Measurements from ENCODE around the gene PCID2. TPM values are rescaled to one million over a fixed set of nuclear protein-coding genes. Genes with fewer than 3 reads are reported as not detected.

PCID2 gene
- total RNA-seq, result 69.3 and 77.4 TPM in 2 replicates

GRCh38 chr13:113208421-113209335 lies at the start of gene PCID2:
TSS of gene PCID2 (minus strand) at chr13:113208669. CDS start at chr13:113208634, 35 bp downstream.

GRCh38 chr13:113209336-113209758 lies 878 bp upstream of the PCID2 start, which contains the start of gene CUL4A:
TSS of gene CUL4A (plus strand) at chr13:113209613. CDS start at chr13:113209628, 15 bp downstream.

GRCh38 chr13:113157929-113158747 lies 50.3 kb downstream of the PCID2 start, which contains the start of gene PROZ:
TSS of gene PROZ (plus strand) at chr13:113158648. CDS start at chr13:113158661, 13 bp downstream.

Other genes with a start within 250 kb of the PCID2 start
- gene MCF2L, start 239.5 kb downstream of the PCID2 start, total RNA-seq, result 0.13 and 0.36 TPM in 2 replicates
- 0.13 TPM in 1 of 2 replicates, not detected in the other for gene F7, start 102.9 kb downstream of the PCID2 start, total RNA-seq
- gene F10, start 85.9 kb downstream of the PCID2 start, total RNA-seq, result 11.8 and 25.5 TPM in 2 replicates
- not detected in 2 replicates for gene PROZ, start 50.0 kb downstream of the PCID2 start, total RNA-seq
- gene CUL4A, start 944 bp upstream of the PCID2 start, total RNA-seq, result 116 and 140 TPM in 2 replicates
- gene LAMP1, start 88.6 kb upstream of the PCID2 start, total RNA-seq, result 315 and 328 TPM in 2 replicates
- 0.59 TPM in 2 replicates for gene GRTP1, start 155.5 kb upstream of the PCID2 start, total RNA-seq
- 0.85 and 1.1 TPM in 2 replicates for gene ADPRHL1, start 244.8 kb upstream of the PCID2 start, total RNA-seq

Measured in smooth muscle cell of the pulmonary artery (primary cell).